TTC549 (cell line): ENCODE data around the gene CPTP.

ENCODE experiments used
- FAIRE-seq: peaks from 2 replicates; lab custom pipeline; 2012; peaks lifted over from hg19 to GRCh38; lab: Jason Lieb, UNC

Gene CPTP

GRCh38 chr1:1320666-1321448 is 3.7 kb upstream of the CPTP start:
- no peak for FAIRE-seq

GRCh38 chr1:1321477-1321876 is 3.1 kb upstream of the CPTP start:
- FAIRE-seq, result no peak

GRCh38 chr1:1322418-1322817 is 2.2 kb upstream of the CPTP start:
- FAIRE-seq, result no peak

GRCh38 chr1:1322952-1323351 is 1.6 kb upstream of the CPTP start:
- no peak for FAIRE-seq

- no peak for FAIRE-seq
Observed at GRCh38 chr1:1324084-1324523, 498 bp upstream of the CPTP start.

- no peak for FAIRE-seq
Observed at GRCh38 chr1:1325288-1326074, 879 bp downstream of the CPTP start.

GRCh38 chr1:1326075-1326605 is 1.5 kb downstream of the CPTP start:
- FAIRE-seq, result no peak

GRCh38 chr1:1327291-1327690 is 2.7 kb downstream of the CPTP start:
- no peak for FAIRE-seq

GRCh38 chr1:1328254-1328653 is 3.7 kb downstream of the CPTP start:
- FAIRE-seq, result no peak

GRCh38 chr1:1329304-1330210 is 5.0 kb downstream of the CPTP start:
- no peak for FAIRE-seq

GRCh38 chr1:1330366-1331067 is 5.9 kb downstream of the CPTP start:
- no peak for FAIRE-seq

- FAIRE-seq, result no peak
Observed at GRCh38 chr1:1331068-1331965, 6.7 kb downstream of the CPTP start, which contains the start of gene TAS1R3. TSS of gene TAS1R3 (plus strand) at chr1:1331280. CDS start at chr1:1331346, 66 bp downstream.

- FAIRE-seq, result no peak
Observed at GRCh38 chr1:1332031-1332755, 7.6 kb downstream of the CPTP start.

- no peak for FAIRE-seq
Observed at GRCh38 chr1:1332774-1333480, 8.3 kb downstream of the CPTP start.

GRCh38 chr1:1333551-1334241 is 9.1 kb downstream of the CPTP start:
- FAIRE-seq, result no peak

- FAIRE-seq, result no peak
Observed at GRCh38 chr1:1334835-1335234, 10.2 kb downstream of the CPTP start.

GRCh38 chr1:1335283-1335682 is 10.7 kb downstream of the CPTP start:
- FAIRE-seq, result no peak

GRCh38 chr1:1335792-1336248 is 11.2 kb downstream of the CPTP start:
- FAIRE-seq, result no peak
